Measurements from ENCODE around the gene SIRPB1.

- TF ChIP-seq, protein P1, sequence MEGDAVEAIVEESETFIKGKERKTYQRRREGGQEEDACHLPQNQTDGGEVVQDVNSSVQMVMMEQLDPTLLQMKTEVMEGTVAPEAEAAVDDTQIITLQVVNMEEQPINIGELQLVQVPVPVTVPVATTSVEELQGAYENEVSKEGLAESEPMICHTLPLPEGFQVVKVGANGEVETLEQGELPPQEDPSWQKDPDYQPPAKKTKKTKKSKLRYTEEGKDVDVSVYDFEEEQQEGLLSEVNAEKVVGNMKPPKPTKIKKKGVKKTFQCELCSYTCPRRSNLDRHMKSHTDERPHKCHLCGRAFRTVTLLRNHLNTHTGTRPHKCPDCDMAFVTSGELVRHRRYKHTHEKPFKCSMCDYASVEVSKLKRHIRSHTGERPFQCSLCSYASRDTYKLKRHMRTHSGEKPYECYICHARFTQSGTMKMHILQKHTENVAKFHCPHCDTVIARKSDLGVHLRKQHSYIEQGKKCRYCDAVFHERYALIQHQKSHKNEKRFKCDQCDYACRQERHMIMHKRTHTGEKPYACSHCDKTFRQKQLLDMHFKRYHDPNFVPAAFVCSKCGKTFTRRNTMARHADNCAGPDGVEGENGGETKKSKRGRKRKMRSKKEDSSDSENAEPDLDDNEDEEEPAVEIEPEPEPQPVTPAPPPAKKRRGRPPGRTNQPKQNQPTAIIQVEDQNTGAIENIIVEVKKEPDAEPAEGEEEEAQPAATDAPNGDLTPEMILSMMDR (optimal IDR thresholded peaks at IDR 0.05 in 1 of 3, IDR thresholded peaks at IDR 0.05 in 1 of 3, conservative IDR thresholded peaks at IDR 0.05 in 1 of 3; ENCODE audit: extremely low read depth in 1 of 3, insufficient read depth in 2 of 3, low read length in 3 of 3): no peak
- TF ChIP-seq EZH2 (IDR thresholded peaks at IDR 0.05; ENCODE audit: low read length): no peak
Measured at GRCh38 chr20:1648101-1648500, 28.3 kb upstream of the SIRPB1 start.

Data from keratinocyte (primary cell).